ENCODE measurements around the gene ECM1.

ECM1 gene

DNA sequence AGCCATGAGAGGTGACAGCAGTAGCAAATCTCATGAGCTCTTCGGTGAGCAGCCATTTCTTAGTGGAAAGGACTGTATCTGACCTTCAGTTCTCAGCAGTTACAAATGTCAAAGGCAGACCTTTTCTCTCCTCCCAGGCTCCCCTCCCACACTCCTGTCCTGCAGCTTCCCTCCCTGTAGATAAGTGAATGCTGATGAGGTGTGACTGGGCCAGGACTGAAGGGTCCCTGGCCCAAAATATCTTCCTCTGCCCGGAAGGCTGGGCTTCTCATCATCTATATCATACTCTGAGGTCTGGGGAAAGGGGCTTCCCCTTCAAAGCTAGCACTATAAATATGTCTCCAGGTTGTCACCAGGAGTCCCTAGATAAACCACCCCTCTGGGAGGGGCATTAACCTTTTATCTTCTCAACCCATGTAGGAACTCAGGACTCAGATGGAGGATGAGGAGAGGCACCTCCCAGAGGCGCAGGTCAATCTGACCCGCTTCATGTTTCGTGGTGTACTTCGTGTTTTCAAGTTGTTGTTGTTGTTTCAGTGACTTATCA is 37.6 kb downstream of the ECM1 start:
- TF ChIP-seq, protein P1, sequence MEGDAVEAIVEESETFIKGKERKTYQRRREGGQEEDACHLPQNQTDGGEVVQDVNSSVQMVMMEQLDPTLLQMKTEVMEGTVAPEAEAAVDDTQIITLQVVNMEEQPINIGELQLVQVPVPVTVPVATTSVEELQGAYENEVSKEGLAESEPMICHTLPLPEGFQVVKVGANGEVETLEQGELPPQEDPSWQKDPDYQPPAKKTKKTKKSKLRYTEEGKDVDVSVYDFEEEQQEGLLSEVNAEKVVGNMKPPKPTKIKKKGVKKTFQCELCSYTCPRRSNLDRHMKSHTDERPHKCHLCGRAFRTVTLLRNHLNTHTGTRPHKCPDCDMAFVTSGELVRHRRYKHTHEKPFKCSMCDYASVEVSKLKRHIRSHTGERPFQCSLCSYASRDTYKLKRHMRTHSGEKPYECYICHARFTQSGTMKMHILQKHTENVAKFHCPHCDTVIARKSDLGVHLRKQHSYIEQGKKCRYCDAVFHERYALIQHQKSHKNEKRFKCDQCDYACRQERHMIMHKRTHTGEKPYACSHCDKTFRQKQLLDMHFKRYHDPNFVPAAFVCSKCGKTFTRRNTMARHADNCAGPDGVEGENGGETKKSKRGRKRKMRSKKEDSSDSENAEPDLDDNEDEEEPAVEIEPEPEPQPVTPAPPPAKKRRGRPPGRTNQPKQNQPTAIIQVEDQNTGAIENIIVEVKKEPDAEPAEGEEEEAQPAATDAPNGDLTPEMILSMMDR (IDR thresholded peaks at IDR 0.05; ENCODE audit: low read depth, low read length, missing control alignments): no peak
- Histone ChIP-seq H3K27me3 (replicated peaks) (no peaks in the 10 kb centered on the region), H3K27ac (no peak overlapping the region), H3K4me3 (ENCODE audit: low read depth, low read length) (no peak overlapping the region), H3K36me3 (replicated peaks) (no peaks in the 10 kb centered on the region)
- no peak for DNase-seq
- in situ Hi-C loops (cut with HindIII; ENCODE audit: low pct_ligation_motif_present, low sequenced_read_pairs): no loop called here

DNA sequence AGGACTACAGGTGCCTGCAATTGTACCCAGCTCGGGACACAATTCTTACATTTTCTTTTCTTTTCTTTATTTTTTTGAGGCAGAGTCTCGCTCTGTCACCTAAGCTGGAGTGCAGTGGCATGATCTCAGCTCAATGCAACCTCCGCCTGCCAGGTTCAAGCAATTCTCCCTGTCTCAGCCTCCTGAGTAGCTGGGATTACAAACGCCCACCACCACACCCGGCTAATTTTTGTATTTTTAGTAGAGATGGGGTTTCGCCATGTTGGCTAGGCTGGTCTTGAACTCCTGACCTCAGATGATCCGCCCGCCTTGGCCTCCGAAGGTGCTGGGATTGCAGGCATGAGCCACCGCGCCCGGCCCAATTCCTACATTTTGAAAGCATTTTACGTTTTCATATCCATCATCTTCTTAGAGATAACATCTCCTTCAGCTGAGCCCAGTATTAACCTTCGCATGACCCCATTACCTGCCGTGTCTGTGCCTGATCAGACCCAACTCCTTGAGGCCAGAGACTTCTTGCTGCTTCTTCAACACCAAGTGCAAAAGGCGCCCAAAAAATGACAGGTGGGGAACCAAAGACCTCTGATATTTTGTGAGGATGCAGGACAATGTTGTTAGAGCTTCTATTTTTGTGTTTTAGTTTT is 38.5 kb downstream of the ECM1 start:
- Histone ChIP-seq H3K27me3 (replicated peaks) (no peaks in the 10 kb centered on the region), H3K27ac (no peak overlapping the region), H3K36me3 (replicated peaks) (no peaks in the 10 kb centered on the region), H3K4me3 (ENCODE audit: low read depth, low read length) (no peak overlapping the region)
- in situ Hi-C loops (cut with HindIII; ENCODE audit: low pct_ligation_motif_present, low sequenced_read_pairs): no loop called here
- TF ChIP-seq, protein P1 (IDR thresholded peaks at IDR 0.05; ENCODE audit: low read depth, low read length, missing control alignments): no peak
- DNase-seq: no peak

DNA sequence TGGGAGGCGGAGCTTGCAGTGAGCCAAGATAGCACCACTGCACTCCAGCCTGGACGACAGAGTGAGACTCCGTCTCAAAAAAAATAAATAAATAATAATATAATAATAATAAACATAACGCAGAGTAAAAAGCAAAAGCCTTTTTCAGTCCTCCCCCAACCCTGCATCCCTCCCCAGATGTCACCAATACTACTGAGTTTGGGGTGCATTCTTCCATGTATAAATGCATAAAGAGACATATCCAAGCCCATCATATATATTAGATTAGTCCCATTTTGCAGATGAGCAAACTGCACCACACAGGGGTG is 40.4 kb downstream of the ECM1 start:
- no peak for DNase-seq
- in situ Hi-C loops (cut with HindIII; ENCODE audit: low pct_ligation_motif_present, low sequenced_read_pairs): no loop called here
- H3K27ac ChIP-seq: no peak overlapping the region
- H3K36me3 ChIP-seq (replicated peaks): no peaks in the 10 kb centered on the region
- peak overlapping the region; percentile 54 for H3K4me3 ChIP-seq (ENCODE audit: low read depth, low read length)
- no peaks in the 10 kb centered on the region for H3K27me3 ChIP-seq (replicated peaks)
- TF ChIP-seq, protein P1 (IDR thresholded peaks at IDR 0.05; ENCODE audit: low read depth, low read length, missing control alignments): no peak

DNA sequence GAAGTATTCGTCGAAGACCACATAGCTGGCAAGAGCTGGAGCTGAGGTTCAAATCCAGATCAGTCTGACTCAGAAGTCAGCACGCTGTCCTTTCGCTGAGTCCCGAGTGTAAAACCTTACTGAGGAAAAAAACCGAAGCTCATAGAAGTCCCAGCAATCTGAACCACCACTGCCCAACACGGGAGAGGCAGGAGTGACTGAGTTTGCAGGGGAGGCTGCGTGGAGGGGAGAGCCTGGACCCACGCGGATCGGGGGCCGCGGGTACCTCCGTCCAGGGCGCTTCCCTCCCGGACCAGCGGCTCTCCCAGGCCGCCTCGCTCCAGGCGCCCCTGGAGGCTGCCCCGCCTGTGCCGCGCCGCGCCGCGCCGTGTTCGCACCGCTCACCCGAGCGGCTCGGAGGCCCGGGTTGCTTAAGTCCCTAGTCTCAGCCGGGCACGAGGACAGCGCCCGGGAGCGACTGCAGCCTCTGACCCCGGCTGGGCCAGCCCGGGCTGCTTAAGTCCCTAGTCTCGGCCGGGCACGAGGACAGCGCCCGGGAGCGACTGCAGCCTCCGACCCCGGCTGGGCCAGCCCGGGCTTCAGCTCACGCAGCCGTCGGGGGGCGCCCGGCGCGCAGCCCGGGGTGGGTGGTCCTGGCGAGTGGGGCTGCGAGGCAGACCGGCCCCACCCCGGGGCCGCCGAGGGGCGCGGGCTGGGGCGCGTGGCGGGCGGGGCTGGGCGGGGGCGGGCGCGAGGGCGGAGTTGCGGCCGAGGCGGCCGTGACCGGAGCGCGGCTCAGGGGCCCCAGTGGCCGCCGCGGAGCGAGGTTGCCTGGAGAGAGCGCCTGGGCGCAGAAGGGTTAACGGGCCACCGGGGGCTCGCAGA is 41.0 kb downstream of the ECM1 start, which contains the start of gene ADAMTSL4:
Gene ADAMTSL4 (plus strand): TSS at position 777 of the 864 bp plus-strand sequence. CDS start 2,881 bp downstream, outside the sequence.
- H3K27ac ChIP-seq: peak within 1 kb of the TSS; percentile 11
- peak within 1 kb of the TSS; percentile 54 for H3K4me3 ChIP-seq (ENCODE audit: low read depth, low read length)
- TF ChIP-seq, protein P1 (IDR thresholded peaks at IDR 0.05; ENCODE audit: low read depth, low read length, missing control alignments): no peak
- H3K27me3 ChIP-seq (replicated peaks): no peaks in the 10 kb centered on the region
- in situ Hi-C loops (cut with HindIII; ENCODE audit: low pct_ligation_motif_present, low sequenced_read_pairs): no loop called here
- DNase-seq: peak; percentile 48
- H3K36me3 ChIP-seq (replicated peaks): no peaks in the 10 kb centered on the region

DNA sequence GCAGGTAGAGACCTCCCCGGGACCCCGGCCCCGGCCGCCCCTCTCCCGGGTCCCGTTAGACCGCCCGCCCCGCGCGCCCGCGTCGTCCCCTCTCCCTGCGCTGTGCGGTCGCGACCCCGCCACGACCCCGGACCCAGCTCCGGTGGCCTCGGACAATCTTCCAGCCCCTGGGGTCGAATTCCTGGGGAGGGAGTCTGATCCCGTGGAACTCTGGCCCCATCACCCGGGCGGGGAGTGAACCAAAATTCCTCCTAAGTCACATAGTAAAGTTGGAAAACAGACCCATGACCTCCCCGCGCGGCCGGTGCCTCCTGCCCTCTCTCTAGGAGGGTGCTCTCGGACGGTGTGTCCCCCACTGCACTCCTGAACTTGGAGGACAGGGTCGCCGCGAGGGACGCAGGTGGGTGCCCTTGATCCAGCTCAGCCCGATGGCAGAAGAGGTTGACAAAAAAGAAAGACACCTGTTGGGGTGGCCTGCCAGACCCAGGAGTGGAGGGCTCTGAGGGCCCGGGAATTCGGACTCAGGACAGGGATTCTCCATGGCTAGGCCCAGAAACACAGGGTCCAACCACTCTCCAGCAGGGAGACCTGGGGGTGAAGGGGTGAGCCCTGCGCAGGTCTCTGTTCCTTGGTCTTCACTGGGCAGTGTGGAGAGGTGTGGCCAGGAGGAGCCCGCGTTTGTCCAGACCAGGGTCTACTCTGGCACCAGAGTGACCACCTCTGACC is 41.8 kb downstream of the ECM1 start:
- H3K4me3 ChIP-seq (ENCODE audit: low read depth, low read length): peak overlapping the region; percentile 38
- in situ Hi-C loops (cut with HindIII; ENCODE audit: low pct_ligation_motif_present, low sequenced_read_pairs): no loop called here

More for the DNA sequence above, 41.8 kb downstream of the ECM1 start:
- H3K27me3 ChIP-seq (replicated peaks): no peaks in the 10 kb centered on the region
- no peak for DNase-seq
- H3K27ac ChIP-seq: no peak overlapping the region
- H3K36me3 ChIP-seq (replicated peaks): no peaks in the 10 kb centered on the region
- TF ChIP-seq, protein P1 (IDR thresholded peaks at IDR 0.05; ENCODE audit: low read depth, low read length, missing control alignments): peak; percentile 7
